Measurements from ENCODE around the gene ZNF724.
"Not testable (repeated sequence)": the region's sequence is repeated elsewhere in the genome, so short reads cannot be mapped to it uniquely, and the experiment has no call there.

The ZNF724 gene

GRCh38 chr19:23249911-23250649, at the start of gene ZNF724:
TSS of gene ZNF724 (minus strand) at chr19:23250394. CDS start at chr19:23250242, 152 bp downstream.
- peak; percentile 98 for DNase-seq

- DNase-seq: no peak
Measured at GRCh38 chr19:23294141-23294540, 43.9 kb upstream of the ZNF724 start.

GRCh38 chr19:23289966-23290365, 39.8 kb upstream of the ZNF724 start:
- not testable (repeated sequence) for DNase-seq

- DNase-seq: no peak
Measured at GRCh38 chr19:23287620-23288019, 37.4 kb upstream of the ZNF724 start.

- DNase-seq: no peak
Measured at GRCh38 chr19:23286477-23286876, 36.3 kb upstream of the ZNF724 start.

GRCh38 chr19:23285948-23286347, 35.8 kb upstream of the ZNF724 start:
- DNase-seq: no peak

- not testable (repeated sequence) for DNase-seq
Measured at GRCh38 chr19:23285326-23285725, 35.1 kb upstream of the ZNF724 start.

GRCh38 chr19:23283925-23284324, 33.7 kb upstream of the ZNF724 start:
- DNase-seq: no peak

- DNase-seq: no peak
Measured at GRCh38 chr19:23281663-23282276, 31.6 kb upstream of the ZNF724 start.

- not testable (repeated sequence) for DNase-seq
Measured at GRCh38 chr19:23278118-23278517, 27.9 kb upstream of the ZNF724 start.

- peak; percentile 81 for DNase-seq
Measured at GRCh38 chr19:23273590-23274412, 23.6 kb upstream of the ZNF724 start.

GRCh38 chr19:23273022-23273589, 22.9 kb upstream of the ZNF724 start:
- no peak for DNase-seq

- DNase-seq: peak; percentile 5
Measured at GRCh38 chr19:23263870-23264590, 13.8 kb upstream of the ZNF724 start.

- no peak for DNase-seq
Measured at GRCh38 chr19:23263396-23263795, 13.2 kb upstream of the ZNF724 start.

GRCh38 chr19:23262920-23263319, 12.7 kb upstream of the ZNF724 start:
- no peak for DNase-seq

GRCh38 chr19:23261496-23262020, 11.4 kb upstream of the ZNF724 start:
- no peak for DNase-seq

GRCh38 chr19:23260956-23261355, 10.8 kb upstream of the ZNF724 start:
- no peak for DNase-seq

GRCh38 chr19:23259961-23260360, 9.8 kb upstream of the ZNF724 start:
- DNase-seq: no peak

GRCh38 chr19:23255700-23256099, 5.5 kb upstream of the ZNF724 start:
- DNase-seq: no peak

- no peak for DNase-seq
Measured at GRCh38 chr19:23254141-23254910, 4.1 kb upstream of the ZNF724 start.

GRCh38 chr19:23253256-23253655, 3.1 kb upstream of the ZNF724 start:
- not testable (repeated sequence) for DNase-seq

GRCh38 chr19:23241419-23241818, 8.8 kb downstream of the ZNF724 start:
- no peak for DNase-seq

All from NCI-H226 (cell line).